GM12891 (cell line): Measurements from ENCODE around the gene SHC4.

Experiments used
- POLR2AphosphoS5 ChIP-seq: IDR thresholded peaks from 2 replicates; pipeline ENCODE4 v1.6.1; 2011; ENCODE audit warnings: low read depth, low read length, control low read depth
- TAF1 ChIP-seq: IDR thresholded peaks from 2 replicates; pipeline ENCODE4 v1.6.1; 2011; ENCODE audit warnings: low read depth, low read length, control low read depth

- no peak for TF ChIP-seq POLR2AphosphoS5
- TF ChIP-seq TAF1 = no peak
Measured at GRCh38 chr15:48800811-48801455, 162.8 kb downstream of the SHC4 start.
